Fibroblast of the aortic adventitia (primary cell): ENCODE measurements around the gene EML6. TPM values are rescaled to one million over a fixed set of nuclear protein-coding genes. Genes with fewer than 3 reads are reported as not detected.
A peak's percentile ranks its signal among the peaks of the same experiment; 100 is the strongest.
"Not testable (repeated sequence)": the region's sequence is repeated elsewhere in the genome, so short reads cannot be mapped to it uniquely, and the experiment has no call there.

Source experiments
- DNase-seq: peaks from one replicate; pipeline ENCODE4 v3.0.0-alpha.2; 2010; ENCODE audit warnings: low read depth
- H3K4me3 ChIP-seq: 2 replicates; pipeline ENCODE4 v1.5.1; 2011; ENCODE audit warnings: low read depth, mild to moderate bottlenecking, control low read depth, low read length, moderate library complexity
- CTCF ChIP-seq: IDR thresholded peaks from 2 replicates; pipeline ENCODE4 v1.5.1; 2011; ENCODE audit warnings: mild to moderate bottlenecking, low read length, control low read depth, inconsistent platforms; ENCODE audit not compliant: insufficient read depth
- total RNA-seq: library from RNA; depleted of rRNA; stranded (reverse); fragments of >200 nt; gene quantifications from 2 replicates; pipeline ENCODE4 v1.2.3, GENCODE V29; 2012; ENCODE audit warnings: low replicate concordance

Gene EML6
- total RNA-seq, 1 donor = 2.8 TPM

DNA sequence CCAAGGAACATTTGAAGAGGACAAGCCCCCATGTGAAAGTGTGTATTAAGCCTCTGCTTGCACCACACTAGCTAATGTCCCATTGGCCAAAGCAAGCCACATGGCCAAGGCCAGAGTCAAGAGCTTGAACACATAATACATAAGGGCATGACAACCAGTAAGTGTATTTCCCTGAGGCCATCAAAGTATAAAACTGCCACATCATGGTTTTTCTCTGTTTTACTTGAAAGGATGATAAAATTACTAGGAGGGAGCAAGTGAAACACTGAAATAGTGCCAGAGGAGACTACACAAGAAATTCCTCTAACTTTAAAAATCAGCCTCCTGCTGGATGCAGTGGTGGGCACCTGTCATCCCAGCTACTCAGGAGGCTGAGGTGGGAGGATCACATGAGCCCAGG lies 30.9 kb upstream of the EML6 start:
- DNase-seq = no peak
- no peak for TF ChIP-seq CTCF
- no peak overlapping the region for H3K4me3 ChIP-seq

- no peak overlapping the region for H3K4me3 ChIP-seq
- DNase-seq = no peak
- TF ChIP-seq CTCF = no peak
Observed at GRCh38 chr2:54695378-54695777, 28.1 kb upstream of the EML6 start.

DNA sequence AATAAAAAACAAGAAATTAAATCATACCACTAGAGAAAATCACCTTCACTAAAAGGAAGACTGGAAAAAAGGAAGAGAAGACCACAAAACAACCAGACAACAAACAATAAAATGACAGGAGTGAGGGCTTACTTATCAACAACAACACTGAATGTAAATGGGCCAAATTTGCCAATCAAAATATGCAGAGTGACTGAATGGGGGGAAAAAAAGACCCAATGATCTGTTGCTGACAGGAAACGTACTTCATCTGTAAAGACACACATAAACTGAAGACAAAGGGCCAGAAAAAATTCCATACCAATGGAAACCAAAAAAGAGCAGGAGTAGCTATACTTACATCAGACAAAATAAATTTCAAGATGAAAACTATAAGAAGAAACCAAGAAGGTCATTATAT lies 25.5 kb upstream of the EML6 start:
- TF ChIP-seq CTCF = no peak
- no peak for DNase-seq
- H3K4me3 ChIP-seq = no peak overlapping the region

- DNase-seq, H3K4me3 ChIP-seq: not testable (repeated sequence)
Observed at GRCh38 chr2:54698926-54699325, 24.5 kb upstream of the EML6 start.

GRCh38 chr2:54699665-54700064 lies 23.8 kb upstream of the EML6 start:
- no peak for DNase-seq
- H3K4me3 ChIP-seq = no peak overlapping the region
- no peak for TF ChIP-seq CTCF

DNA sequence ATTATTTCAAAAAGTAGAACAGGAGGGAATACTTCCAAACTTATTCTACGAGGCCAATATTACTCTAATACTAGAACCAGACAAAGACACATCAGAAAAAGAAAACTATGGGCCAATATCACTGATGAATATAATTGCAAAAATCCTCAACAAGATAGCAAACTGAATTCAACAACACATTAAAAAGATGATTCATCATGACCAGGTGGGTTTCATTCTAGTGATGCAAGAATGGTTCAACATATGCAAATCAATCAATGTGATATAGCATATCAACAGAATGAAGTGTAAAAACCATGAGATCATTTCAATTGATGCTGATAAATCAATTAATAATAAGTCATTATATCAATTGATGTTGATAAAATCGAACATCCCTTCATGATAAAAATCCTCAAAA lies 22.4 kb upstream of the EML6 start:
- peak; percentile 54 for DNase-seq
- H3K4me3 ChIP-seq = no peak overlapping the region
- TF ChIP-seq CTCF = no peak

DNA sequence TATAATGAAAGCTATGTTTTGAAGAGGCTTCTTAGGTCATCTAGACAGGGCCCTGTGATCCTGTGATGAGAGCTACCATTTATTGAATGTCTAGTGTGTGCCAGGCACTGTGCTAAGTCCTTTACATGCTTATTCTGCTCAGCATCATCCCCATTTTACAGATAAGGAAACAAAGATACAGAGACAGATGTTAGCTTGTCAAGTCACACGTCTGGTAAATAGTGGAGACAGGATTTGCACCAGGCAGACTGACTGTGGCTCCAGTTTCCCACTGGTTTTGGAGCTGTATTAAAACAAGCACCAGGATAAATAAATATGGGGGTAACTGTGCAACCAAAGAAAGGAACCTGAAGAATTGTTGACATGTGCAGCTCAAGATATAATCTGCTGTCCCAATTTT lies 19.2 kb upstream of the EML6 start:
- DNase-seq = no peak
- no peak overlapping the region for H3K4me3 ChIP-seq
- no peak for TF ChIP-seq CTCF
